Neural cell (in vitro differentiated cells): ENCODE measurements around the gene SCGN.

ENCODE experiments used
- EP300 ChIP-seq: fragments of 450-650 bp; conservative IDR thresholded peaks from 2 replicates; pipeline ENCODE4 v1.6.1; 2014; ENCODE audit warnings: antibody characterized with exemption, mild to moderate bottlenecking, moderate library complexity; ENCODE audit not compliant: poor library complexity, severe bottlenecking
- EZH2 ChIP-seq: fragments of 200-600, 300-800 bp; shearing (Covaris generic), sonication (generic); IDR thresholded peaks from 2 replicates; pipeline ENCODE4 v1.6.1; 2014; ENCODE audit warnings: antibody characterized with exemption, low read length, borderline replicate concordance, mild to moderate bottlenecking; ENCODE audit not compliant: insufficient read depth, poor library complexity, severe bottlenecking
- POLR2AphosphoS5 ChIP-seq: IDR thresholded peaks from 2 replicates; pipeline ENCODE4 v1.6.1; 2012
- RAD21 ChIP-seq: fragments of 450-650 bp; conservative IDR thresholded peaks from 2 replicates; pipeline ENCODE4 v1.6.1; 2014; ENCODE audit warnings: antibody characterized with exemption, mild to moderate bottlenecking, moderate library complexity
- SMC3 ChIP-seq: fragments of 450-650 bp; conservative IDR thresholded peaks from 2 replicates; pipeline ENCODE4 v1.6.1; 2014; ENCODE audit warnings: antibody characterized with exemption, mild to moderate bottlenecking, moderate library complexity; ENCODE audit not compliant: poor library complexity
- TF ChIP-seq, protein P1 (sequence below): fragments of 450-650 bp; IDR thresholded peaks from 2 replicates; pipeline ENCODE4 v1.5.1; 2014; ENCODE audit warnings: antibody characterized with exemption, mild to moderate bottlenecking, moderate library complexity; ENCODE audit not compliant: poor library complexity, severe bottlenecking
- TF ChIP-seq, protein P2 (sequence below): IDR thresholded peaks from 2 replicates; pipeline ENCODE4 v1.6.1; 2012; ENCODE audit warnings: borderline replicate concordance

DNA sequence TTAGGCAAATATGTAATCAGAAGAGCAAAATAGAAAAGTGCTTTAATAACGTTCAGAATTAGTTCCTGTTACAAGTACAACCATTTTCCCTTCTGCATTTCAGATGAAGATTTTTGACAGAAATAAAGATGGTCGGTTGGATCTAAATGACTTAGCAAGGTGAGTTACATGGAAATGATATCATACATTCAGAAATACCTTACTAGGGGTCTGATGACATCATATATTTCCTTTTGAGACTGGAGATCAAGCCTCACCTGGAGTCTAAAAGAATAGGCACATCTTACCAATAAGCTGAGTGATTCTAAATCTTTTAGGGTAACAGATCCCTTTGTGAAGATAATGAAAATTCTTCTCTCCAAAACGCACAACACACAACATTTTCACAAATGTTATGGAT lies 29.8 kb downstream of the SCGN start:
- TF ChIP-seq, protein P1, sequence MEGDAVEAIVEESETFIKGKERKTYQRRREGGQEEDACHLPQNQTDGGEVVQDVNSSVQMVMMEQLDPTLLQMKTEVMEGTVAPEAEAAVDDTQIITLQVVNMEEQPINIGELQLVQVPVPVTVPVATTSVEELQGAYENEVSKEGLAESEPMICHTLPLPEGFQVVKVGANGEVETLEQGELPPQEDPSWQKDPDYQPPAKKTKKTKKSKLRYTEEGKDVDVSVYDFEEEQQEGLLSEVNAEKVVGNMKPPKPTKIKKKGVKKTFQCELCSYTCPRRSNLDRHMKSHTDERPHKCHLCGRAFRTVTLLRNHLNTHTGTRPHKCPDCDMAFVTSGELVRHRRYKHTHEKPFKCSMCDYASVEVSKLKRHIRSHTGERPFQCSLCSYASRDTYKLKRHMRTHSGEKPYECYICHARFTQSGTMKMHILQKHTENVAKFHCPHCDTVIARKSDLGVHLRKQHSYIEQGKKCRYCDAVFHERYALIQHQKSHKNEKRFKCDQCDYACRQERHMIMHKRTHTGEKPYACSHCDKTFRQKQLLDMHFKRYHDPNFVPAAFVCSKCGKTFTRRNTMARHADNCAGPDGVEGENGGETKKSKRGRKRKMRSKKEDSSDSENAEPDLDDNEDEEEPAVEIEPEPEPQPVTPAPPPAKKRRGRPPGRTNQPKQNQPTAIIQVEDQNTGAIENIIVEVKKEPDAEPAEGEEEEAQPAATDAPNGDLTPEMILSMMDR: no peak
- TF ChIP-seq EZH2 (no peak), RAD21 (no peak), SMC3 (no peak), POLR2AphosphoS5 (no peak), EP300 (no peak)
- TF ChIP-seq, protein P2, sequence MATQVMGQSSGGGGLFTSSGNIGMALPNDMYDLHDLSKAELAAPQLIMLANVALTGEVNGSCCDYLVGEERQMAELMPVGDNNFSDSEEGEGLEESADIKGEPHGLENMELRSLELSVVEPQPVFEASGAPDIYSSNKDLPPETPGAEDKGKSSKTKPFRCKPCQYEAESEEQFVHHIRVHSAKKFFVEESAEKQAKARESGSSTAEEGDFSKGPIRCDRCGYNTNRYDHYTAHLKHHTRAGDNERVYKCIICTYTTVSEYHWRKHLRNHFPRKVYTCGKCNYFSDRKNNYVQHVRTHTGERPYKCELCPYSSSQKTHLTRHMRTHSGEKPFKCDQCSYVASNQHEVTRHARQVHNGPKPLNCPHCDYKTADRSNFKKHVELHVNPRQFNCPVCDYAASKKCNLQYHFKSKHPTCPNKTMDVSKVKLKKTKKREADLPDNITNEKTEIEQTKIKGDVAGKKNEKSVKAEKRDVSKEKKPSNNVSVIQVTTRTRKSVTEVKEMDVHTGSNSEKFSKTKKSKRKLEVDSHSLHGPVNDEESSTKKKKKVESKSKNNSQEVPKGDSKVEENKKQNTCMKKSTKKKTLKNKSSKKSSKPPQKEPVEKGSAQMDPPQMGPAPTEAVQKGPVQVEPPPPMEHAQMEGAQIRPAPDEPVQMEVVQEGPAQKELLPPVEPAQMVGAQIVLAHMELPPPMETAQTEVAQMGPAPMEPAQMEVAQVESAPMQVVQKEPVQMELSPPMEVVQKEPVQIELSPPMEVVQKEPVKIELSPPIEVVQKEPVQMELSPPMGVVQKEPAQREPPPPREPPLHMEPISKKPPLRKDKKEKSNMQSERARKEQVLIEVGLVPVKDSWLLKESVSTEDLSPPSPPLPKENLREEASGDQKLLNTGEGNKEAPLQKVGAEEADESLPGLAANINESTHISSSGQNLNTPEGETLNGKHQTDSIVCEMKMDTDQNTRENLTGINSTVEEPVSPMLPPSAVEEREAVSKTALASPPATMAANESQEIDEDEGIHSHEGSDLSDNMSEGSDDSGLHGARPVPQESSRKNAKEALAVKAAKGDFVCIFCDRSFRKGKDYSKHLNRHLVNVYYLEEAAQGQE: no peak
